Regular cardiac myocyte (primary cell): ENCODE data around the gene CCDC87. TPM values are rescaled to one million over a fixed set of nuclear protein-coding genes. Genes with fewer than 3 reads are reported as not detected.

ENCODE experiments used
- total RNA-seq: library from RNA; depleted of rRNA; stranded (reverse); fragments of >200 nt; gene quantifications from 2 replicates; pipeline ENCODE4 v1.2.3, GENCODE V29; 2014

CCDC87 gene
- total RNA-seq, result 0.19 and 0.28 TPM in 2 replicates

DNA sequence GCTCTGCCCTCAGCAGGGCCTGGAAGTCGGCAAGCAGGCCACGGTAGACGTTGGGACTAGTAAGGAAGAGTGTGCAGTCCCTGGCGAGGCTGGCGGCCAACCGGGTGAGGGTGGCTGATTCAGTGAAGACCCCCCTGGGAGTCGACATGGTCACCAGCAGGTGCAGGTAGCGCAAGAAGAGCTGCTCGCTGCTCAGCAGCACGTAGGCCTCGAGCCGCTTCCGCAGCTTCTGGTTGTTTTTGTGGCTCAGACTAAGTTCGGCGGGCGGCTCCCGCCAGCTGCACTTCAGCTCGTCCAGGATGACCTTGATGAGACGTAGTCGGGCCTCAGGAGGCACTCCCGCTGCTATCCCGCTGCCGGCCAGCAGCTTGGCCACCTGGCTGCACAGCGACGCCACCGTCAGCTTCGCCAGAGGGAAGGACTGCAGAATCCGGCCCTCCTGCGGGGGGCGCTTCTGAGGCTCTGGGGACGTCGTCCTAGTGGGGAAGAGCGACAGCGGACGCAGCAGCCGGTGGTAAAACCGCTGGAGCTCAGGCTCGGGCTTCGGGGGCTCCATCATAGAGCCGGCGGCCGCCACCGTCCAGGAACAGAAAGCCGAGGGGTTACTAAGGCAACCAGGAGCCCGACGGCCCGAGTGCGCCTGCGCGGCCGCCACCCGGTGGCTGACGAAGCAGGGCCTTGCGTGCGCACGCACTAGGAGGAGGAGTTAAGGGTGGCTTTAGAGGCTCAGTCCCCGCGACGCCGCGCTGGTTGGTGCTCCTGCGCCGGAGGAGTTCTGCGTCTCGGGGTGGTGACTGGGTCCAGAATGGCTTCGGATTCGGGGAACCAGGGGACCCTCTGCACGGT is at the start of gene CCDC87, which contains the start of gene CCS:
Gene CCDC87, minus strand, starts transcription at position 607 of the 846 bp plus-strand sequence. Its CDS starts 48 bp downstream, at position 559.
Gene CCS, plus strand, starts transcription at position 729 of the 846 bp plus-strand sequence. Its CDS starts 77 bp downstream, at position 806.

GRCh38 chr11:66638177-66639065 is 45.6 kb upstream of the CCDC87 start, which contains the start of gene RBM4:
RBM4 (plus strand) TSS chr11:66638703; CDS start chr11:66639712, 1,009 bp downstream.

DNA sequence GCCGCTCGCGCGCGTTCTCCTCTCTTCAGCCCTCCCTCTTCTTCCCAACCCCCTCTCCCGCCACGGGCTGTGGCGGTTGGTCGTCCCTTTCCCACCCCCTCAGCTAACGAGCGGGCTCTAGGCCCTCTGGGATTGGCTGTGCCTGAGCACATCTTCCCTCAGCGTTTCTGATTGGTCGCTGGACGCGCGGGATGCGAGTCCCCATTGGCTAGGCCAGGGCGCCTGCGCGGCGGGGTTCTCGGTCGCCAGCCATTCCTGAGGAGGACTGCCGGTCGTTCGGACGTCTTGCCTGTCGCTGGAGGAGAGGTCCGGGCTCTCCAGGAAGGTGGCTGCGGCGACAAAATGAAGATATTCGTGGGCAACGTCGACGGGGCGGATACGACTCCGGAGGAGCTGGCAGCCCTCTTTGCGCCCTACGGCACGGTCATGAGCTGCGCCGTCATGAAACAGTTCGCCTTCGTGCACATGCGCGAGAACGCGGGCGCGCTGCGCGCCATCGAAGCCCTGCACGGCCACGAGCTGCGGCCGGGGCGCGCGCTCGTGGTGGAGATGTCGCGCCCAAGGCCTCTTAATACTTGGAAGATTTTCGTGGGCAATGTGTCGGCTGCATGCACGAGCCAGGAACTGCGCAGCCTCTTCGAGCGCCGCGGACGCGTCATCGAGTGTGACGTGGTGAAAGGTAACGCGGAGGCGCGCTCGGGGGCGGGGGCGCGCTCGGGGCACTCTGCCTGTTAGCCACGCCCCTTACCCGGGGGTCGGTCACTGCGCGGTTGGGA is 23.7 kb upstream of the CCDC87 start, which contains the start of gene RBM14:
Gene RBM14, plus strand, starts transcription at position 252 of the 776 bp plus-strand sequence. Its CDS starts 91 bp downstream, at position 343.

DNA sequence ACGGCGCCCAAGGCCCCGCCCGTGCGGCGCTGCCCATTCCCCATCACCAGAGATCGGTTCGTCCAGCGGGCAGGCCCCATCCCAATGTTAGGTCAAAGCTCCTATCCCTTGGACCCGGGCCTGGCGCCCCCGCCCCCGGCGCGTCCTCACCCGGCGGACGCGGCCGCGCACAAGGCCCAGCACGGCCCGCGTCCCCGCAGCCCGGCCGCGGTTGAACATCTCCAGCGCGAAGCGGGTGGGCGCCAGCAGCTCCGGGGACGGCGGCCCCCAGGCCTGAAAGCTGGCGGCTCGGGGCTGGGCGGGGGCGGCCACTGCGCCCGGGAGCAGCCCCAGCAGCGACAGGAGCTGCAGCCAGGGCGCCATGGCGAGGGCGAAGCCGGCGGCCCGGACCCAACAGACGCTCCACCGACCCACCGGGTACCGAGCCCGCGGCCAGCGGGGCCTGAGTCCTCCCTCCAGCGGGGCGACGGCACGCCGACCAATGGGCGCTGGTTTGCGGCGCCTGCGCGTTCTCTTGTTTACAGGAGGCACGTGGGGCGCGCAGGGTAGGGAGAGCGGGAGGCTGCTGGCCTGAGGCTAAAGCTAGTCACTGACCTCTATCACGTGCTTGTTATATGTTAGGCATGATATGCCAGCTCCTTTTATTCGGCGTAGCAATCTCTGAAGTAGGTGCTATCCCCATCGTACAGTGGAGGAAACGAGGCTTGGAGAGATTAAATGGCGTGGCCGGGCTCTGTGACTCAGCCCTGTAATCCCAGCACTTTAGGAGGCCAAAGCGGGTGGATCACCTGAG is 24.5 kb downstream of the CCDC87 start, which contains the start of gene CTSF:
Gene CTSF, minus strand, starts transcription at position 483 of the 793 bp plus-strand sequence. Its CDS starts 120 bp downstream, at position 363.

DNA sequence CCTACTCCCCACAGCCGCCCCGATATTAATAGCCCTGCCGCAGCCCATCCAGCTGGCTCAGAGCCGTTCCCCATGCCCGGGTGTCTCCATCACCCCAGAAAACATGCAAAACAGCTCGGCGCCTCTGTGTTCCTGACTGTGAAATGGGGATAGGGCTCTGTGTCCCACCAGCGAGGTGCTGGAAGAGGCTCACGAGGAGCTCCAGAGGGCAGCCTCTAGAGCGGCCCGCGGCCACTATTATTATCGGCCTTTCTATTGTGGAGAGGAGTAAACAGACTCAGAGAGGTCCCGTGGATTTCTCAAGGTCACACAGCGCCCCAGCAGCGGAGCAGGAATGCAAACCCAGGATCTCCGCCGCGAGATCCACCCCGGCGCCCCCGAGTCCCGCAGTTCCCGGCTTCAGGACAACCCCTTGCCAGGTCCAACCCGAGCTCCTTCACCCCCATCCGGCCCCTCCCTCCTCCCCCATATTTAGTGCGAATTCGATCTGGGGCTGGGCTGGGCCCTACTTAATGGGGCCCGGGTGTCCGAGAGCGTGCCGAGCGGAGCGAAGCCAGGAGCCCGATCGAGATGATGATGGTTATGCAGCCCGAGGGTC is 46.4 kb downstream of the CCDC87 start, which contains the start of gene ACTN3:
Gene ACTN3, plus strand, starts transcription at position 536 of the 598 bp plus-strand sequence. Its CDS starts 35 bp downstream, at position 571.

GRCh38 chr11:66545701-66546367 is 47.0 kb downstream of the CCDC87 start, which contains the start of gene ZDHHC24:
ZDHHC24 (minus strand) TSS chr11:66546048; CDS start chr11:66546003, 45 bp downstream.

Other genes with a start within 250 kb of the CCDC87 start
- 38.9 and 83.6 TPM in 2 replicates for gene BRMS1, start 248.0 kb downstream of the CCDC87 start, total RNA-seq
- gene B4GAT1, start 245.4 kb downstream of the CCDC87 start, total RNA-seq, result 19.0 and 60.0 TPM in 2 replicates
- gene SLC29A2, start 221.3 kb downstream of the CCDC87 start, total RNA-seq, result 0.58 and 0.85 TPM in 2 replicates
- gene NPAS4, start 172.0 kb downstream of the CCDC87 start, total RNA-seq, result not detected in 2 replicates
- 27.9 and 47.7 TPM in 2 replicates for gene MRPL11, start 154.2 kb downstream of the CCDC87 start, total RNA-seq
- gene PELI3, start 126.2 kb downstream of the CCDC87 start, total RNA-seq, result 6.7 and 18.6 TPM in 2 replicates
- gene DPP3, start 112.6 kb downstream of the CCDC87 start, total RNA-seq, result 24.2 and 52.5 TPM in 2 replicates
- 16.3 and 33.3 TPM in 2 replicates for gene BBS1, start 82.4 kb downstream of the CCDC87 start, total RNA-seq
- gene ZDHHC24, start 47.0 kb downstream of the CCDC87 start, total RNA-seq, result 9.4 and 12.4 TPM in 2 replicates
- gene ACTN3, start 46.2 kb downstream of the CCDC87 start, total RNA-seq, result under 0.01 and 0.28 TPM in 2 replicates
- gene CTSF, start 24.5 kb downstream of the CCDC87 start, total RNA-seq, result 11.7 and 53.0 TPM in 2 replicates
- 42.4 and 43.7 TPM in 2 replicates for gene CCS, start 122 bp upstream of the CCDC87 start, total RNA-seq
- 30.5 and 33.3 TPM in 2 replicates for gene RBM14, start 23.6 kb upstream of the CCDC87 start, total RNA-seq
- 62.6 and 159 TPM in 2 replicates for gene RBM4, start 45.6 kb upstream of the CCDC87 start, total RNA-seq
- gene RBM4B, start 84.8 kb upstream of the CCDC87 start, total RNA-seq, result 16.9 and 28.0 TPM in 2 replicates
- 3.3 and 13.8 TPM in 2 replicates for gene SPTBN2, start 136.2 kb upstream of the CCDC87 start, total RNA-seq